Panc1 (cell line): ENCODE results near the gene MCF2L2.

ENCODE experiments used
- CTCF ChIP-seq: fragments of 450-650 bp; IDR thresholded peaks from 2 replicates; pipeline ENCODE4 v1.5.1; 2017; ENCODE audit warnings: mild to moderate bottlenecking
- POLR2AphosphoS5 ChIP-seq: IDR thresholded peaks from 2 replicates; pipeline ENCODE4 v1.6.1; 2012; ENCODE audit warnings: mild to moderate bottlenecking, low read depth, low read length, moderate library complexity

- TF ChIP-seq POLR2AphosphoS5 (no peak), CTCF (no peak)
These were observed 78.3 kb downstream of the MCF2L2 start for GRCh38 chr3:183350164-183350563.
